ENCODE results near the gene CD200.
"Not testable (repeated sequence)": the region's sequence is repeated elsewhere in the genome, so short reads cannot be mapped to it uniquely, and the experiment has no call there.

The CD200 gene

GRCh38 chr3:112376241-112376911, 43.4 kb downstream of the CD200 start:
- no peaks in the 10 kb centered on the region for H3K79me2 ChIP-seq (ENCODE audit: insufficient read depth, low read length)
- H3K9ac ChIP-seq (ENCODE audit: low read depth, low read length, poor library complexity, severe bottlenecking) = no peak overlapping the region
- H4K20me1 ChIP-seq (ENCODE audit: insufficient read depth, low read length, poor library complexity, severe bottlenecking) = no peaks in the 10 kb centered on the region
- no peaks in the 10 kb centered on the region for H3K9me3 ChIP-seq (ENCODE audit: insufficient read depth, low read depth, low read length)
- no peaks in the 10 kb centered on the region for H3K36me3 ChIP-seq (ENCODE audit: insufficient read depth, low read length)
- H3F3A ChIP-seq (ENCODE audit: low read depth) = peaks cover 7% of the 10 kb centered on the region; the same call in 1 of the 2 replicates
- H3K4me3 ChIP-seq (ENCODE audit: low read length, poor library complexity, severe bottlenecking) = no peak overlapping the region
- no peaks in the 10 kb centered on the region for H3K27me3 ChIP-seq (ENCODE audit: insufficient read depth, low read length, poor library complexity, severe bottlenecking)
- no peak overlapping the region for H2AFZ ChIP-seq (ENCODE audit: low read length)
- no peaks in the 10 kb centered on the region for H3K9me2 ChIP-seq (replicated peaks; ENCODE audit: low read depth, low read length)
- peak overlapping the region; percentile 57 for H3K4me2 ChIP-seq (ENCODE audit: low read depth, low read length, poor library complexity, severe bottlenecking)
- H3K4me1 ChIP-seq (ENCODE audit: insufficient read depth, low read length, poor library complexity, severe bottlenecking) = peaks cover 58% of the 10 kb centered on the region
- TF ChIP-seq EZH2phosphoT487 (IDR thresholded peaks at IDR 0.05; ENCODE audit: borderline replicate concordance) = no peak
- TF ChIP-seq, protein P1, sequence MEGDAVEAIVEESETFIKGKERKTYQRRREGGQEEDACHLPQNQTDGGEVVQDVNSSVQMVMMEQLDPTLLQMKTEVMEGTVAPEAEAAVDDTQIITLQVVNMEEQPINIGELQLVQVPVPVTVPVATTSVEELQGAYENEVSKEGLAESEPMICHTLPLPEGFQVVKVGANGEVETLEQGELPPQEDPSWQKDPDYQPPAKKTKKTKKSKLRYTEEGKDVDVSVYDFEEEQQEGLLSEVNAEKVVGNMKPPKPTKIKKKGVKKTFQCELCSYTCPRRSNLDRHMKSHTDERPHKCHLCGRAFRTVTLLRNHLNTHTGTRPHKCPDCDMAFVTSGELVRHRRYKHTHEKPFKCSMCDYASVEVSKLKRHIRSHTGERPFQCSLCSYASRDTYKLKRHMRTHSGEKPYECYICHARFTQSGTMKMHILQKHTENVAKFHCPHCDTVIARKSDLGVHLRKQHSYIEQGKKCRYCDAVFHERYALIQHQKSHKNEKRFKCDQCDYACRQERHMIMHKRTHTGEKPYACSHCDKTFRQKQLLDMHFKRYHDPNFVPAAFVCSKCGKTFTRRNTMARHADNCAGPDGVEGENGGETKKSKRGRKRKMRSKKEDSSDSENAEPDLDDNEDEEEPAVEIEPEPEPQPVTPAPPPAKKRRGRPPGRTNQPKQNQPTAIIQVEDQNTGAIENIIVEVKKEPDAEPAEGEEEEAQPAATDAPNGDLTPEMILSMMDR (conservative IDR thresholded peaks at IDR 0.05; ENCODE audit: low read length) = no peak

GRCh38 chr3:112376992-112377391, 44.0 kb downstream of the CD200 start:
- TF ChIP-seq, protein P1 (conservative IDR thresholded peaks at IDR 0.05; ENCODE audit: low read length) = no peak
- no peak for TF ChIP-seq EZH2phosphoT487 (IDR thresholded peaks at IDR 0.05; ENCODE audit: borderline replicate concordance)
- Histone ChIP-seq H3K4me3 (ENCODE audit: low read length, poor library complexity, severe bottlenecking) (peak overlapping the region; percentile 23), H3K4me2 (ENCODE audit: low read depth, low read length, poor library complexity, severe bottlenecking) (peak overlapping the region; percentile 57), H3K27me3 (ENCODE audit: insufficient read depth, low read length, poor library complexity, severe bottlenecking) (no peaks in the 10 kb centered on the region), H2AFZ (ENCODE audit: low read length) (no peak overlapping the region), H3K4me1 (ENCODE audit: insufficient read depth, low read length, poor library complexity, severe bottlenecking) (peaks cover 58% of the 10 kb centered on the region), H3K9ac (ENCODE audit: low read depth, low read length, poor library complexity, severe bottlenecking) (peak overlapping the region; percentile 5), H3K9me2 (replicated peaks; ENCODE audit: low read depth, low read length) (no peaks in the 10 kb centered on the region), H3K9me3 (ENCODE audit: insufficient read depth, low read depth, low read length) (no peaks in the 10 kb centered on the region), H3F3A (ENCODE audit: low read depth) (peaks cover 7% of the 10 kb centered on the region; the same call in 1 of the 2 replicates), H4K20me1 (ENCODE audit: insufficient read depth, low read length, poor library complexity, severe bottlenecking) (no peaks in the 10 kb centered on the region), H3K79me2 (ENCODE audit: insufficient read depth, low read length) (no peaks in the 10 kb centered on the region), H3K36me3 (ENCODE audit: insufficient read depth, low read length) (no peaks in the 10 kb centered on the region)

DNA sequence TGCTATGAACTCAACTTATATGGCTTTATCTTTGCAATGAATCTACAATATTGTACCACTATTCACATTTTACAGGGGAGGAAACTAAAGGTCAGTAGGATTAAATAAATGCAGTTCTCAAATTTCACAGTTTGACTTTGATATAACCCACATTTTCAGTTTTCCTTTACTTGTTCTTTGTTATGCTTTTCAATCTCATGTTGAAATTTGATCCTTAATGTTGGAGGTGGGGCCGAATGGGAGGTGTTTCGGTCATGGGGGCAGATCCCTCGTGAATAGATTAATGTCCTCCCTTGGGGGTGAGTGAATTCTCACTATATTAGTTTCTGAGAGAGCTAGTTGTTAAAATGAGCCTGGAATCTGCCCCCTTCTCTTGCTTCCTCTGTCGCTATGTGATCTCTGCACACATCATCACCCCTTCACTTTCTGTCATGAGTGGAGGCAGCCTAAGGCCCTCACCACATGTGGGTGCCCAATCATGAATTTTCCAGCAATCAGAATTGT, 44.7 kb downstream of the CD200 start:
- Histone ChIP-seq H3K79me2 (ENCODE audit: insufficient read depth, low read length) (no peaks in the 10 kb centered on the region), H3K9me2 (replicated peaks; ENCODE audit: low read depth, low read length) (no peaks in the 10 kb centered on the region), H2AFZ (ENCODE audit: low read length) (no peak overlapping the region; the same call in 1 of the 2 replicates), H3F3A (ENCODE audit: low read depth) (peaks cover 7% of the 10 kb centered on the region; the same call in 1 of the 2 replicates), H3K27me3 (ENCODE audit: insufficient read depth, low read length, poor library complexity, severe bottlenecking) (no peaks in the 10 kb centered on the region), H4K20me1 (ENCODE audit: insufficient read depth, low read length, poor library complexity, severe bottlenecking) (no peaks in the 10 kb centered on the region), H3K4me1 (ENCODE audit: insufficient read depth, low read length, poor library complexity, severe bottlenecking) (peaks cover 54% of the 10 kb centered on the region), H3K4me3 (ENCODE audit: low read length, poor library complexity, severe bottlenecking) (peak overlapping the region; percentile 23), H3K9ac (ENCODE audit: low read depth, low read length, poor library complexity, severe bottlenecking) (peak overlapping the region; percentile 5), H3K4me2 (ENCODE audit: low read depth, low read length, poor library complexity, severe bottlenecking) (peak overlapping the region; percentile 57), H3K36me3 (ENCODE audit: insufficient read depth, low read length) (no peaks in the 10 kb centered on the region), H3K9me3 (ENCODE audit: insufficient read depth, low read depth, low read length) (no peaks in the 10 kb centered on the region)
- TF ChIP-seq, protein P1 (conservative IDR thresholded peaks at IDR 0.05; ENCODE audit: low read length) = no peak
- TF ChIP-seq EZH2phosphoT487 (IDR thresholded peaks at IDR 0.05; ENCODE audit: borderline replicate concordance) = no peak

DNA sequence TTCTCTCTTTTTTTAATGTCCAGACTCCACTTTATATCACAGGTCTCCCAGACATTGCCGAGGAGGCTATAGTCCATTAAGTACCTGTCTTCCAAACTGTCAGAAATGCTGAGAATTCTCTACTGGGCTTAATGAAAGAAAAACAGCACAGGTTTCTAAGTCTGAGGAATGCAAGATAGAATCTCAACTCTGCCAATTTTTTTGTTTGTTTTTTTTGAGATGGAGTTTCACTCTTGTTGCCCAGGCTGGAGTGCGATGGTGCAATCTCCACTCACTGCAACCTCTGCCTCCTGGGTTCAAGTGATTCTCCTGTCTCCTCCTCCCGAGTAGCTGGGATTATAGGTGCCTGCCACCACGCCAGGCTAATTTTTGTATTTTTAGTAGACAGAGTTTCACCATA, 45.4 kb downstream of the CD200 start:
- Histone ChIP-seq H3K9ac (ENCODE audit: low read depth, low read length, poor library complexity, severe bottlenecking) (peak overlapping the region; percentile 5), H3K4me2 (ENCODE audit: low read depth, low read length, poor library complexity, severe bottlenecking) (peak overlapping the region; percentile 57), H3K4me1 (ENCODE audit: insufficient read depth, low read length, poor library complexity, severe bottlenecking) (peaks cover 51% of the 10 kb centered on the region)
- not testable (repeated sequence) for H3K27me3 ChIP-seq (ENCODE audit: insufficient read depth, low read length, poor library complexity, severe bottlenecking); H3K36me3 ChIP-seq (ENCODE audit: insufficient read depth, low read length); H3K9me2 ChIP-seq (replicated peaks; ENCODE audit: low read depth, low read length); H3F3A ChIP-seq (ENCODE audit: low read depth); H3K79me2 ChIP-seq (ENCODE audit: insufficient read depth, low read length); H3K9me3 ChIP-seq (ENCODE audit: insufficient read depth, low read depth, low read length); H2AFZ ChIP-seq (ENCODE audit: low read length); H3K4me3 ChIP-seq (ENCODE audit: low read length, poor library complexity, severe bottlenecking); H4K20me1 ChIP-seq (ENCODE audit: insufficient read depth, low read length, poor library complexity, severe bottlenecking)

Measured in Loucy (cell line).